K562 (cell line): Measurements from ENCODE around the gene PIBF1. TPM values are rescaled to one million over a fixed set of nuclear protein-coding genes. Genes with fewer than 3 reads are reported as not detected.

ENCODE experiments used
- ATAC-seq: fragments of 200-7000 bp; cut with Tn5 transposase; 3 replicates; pipeline ENCODE4 v1.9.1; 2020; ENCODE audit warnings: moderate library complexity
- BruUV-seq: library from RNA; stranded (reverse); fragments of 400-500 nt; replicated peaks from 2 replicates; lab custom pipeline; 2021; lab: Mats Ljungman, UMichigan
- CTCF ChIA-PET: fragments of 300-600 bp; formaldehyde crosslinking; extraction: SDS; loops from one replicate; lab custom pipeline; 2021; ENCODE audit warnings: low intra/inter-chr PET ratio; lab: Yijun Ruan, JAX
- POLR2A ChIA-PET: fragments of 300-600, 350-650 bp; sonication (Branson Sonifier 250); formaldehyde crosslinking; extraction: SDS; loops from one replicate; lab custom pipeline; 2021; ENCODE audit warnings: antibody characterized with exemption, inconsistent platforms; lab: Yijun Ruan, JAX
- DNase-seq, 4 experiments: peaks; one replicate each; pipeline versions ENCODE4 v3.0.0 to v3.0.0-alpha.2; 2011 to 2018; ENCODE audit warnings: low spot score in 3 of 4, mixed read lengths in 3 of 4; ENCODE audit errors: extremely low read depth in 1 of 4
- FAIRE-seq: peaks from 2 replicates; lab custom pipeline; 2011; peaks lifted over from hg19 to GRCh38; lab: Jason Lieb, UNC
- H2AFZ ChIP-seq: 2 replicates; pipeline ENCODE4 v1.6.0; 2011; ENCODE audit warnings: low read depth, low read length, control low read depth, inconsistent platforms
- H3K27ac ChIP-seq: fragments of 200-600 bp; 3 replicates; pipeline ENCODE4 v1.8.0; 2011; ENCODE audit warnings: low read depth, mild to moderate bottlenecking, control low read depth, inconsistent platforms, low read length, moderate library complexity, mixed read lengths; ENCODE audit errors: extremely low read depth
- H3K27me3 ChIP-seq, 2 experiments: fragments of 300-600 bp in 1 of 2; 2 replicates in 1 of 2; 3 replicates in 1 of 2; pipeline versions ENCODE4 v1.6.0 to v1.8.0; 2011; ENCODE audit warnings: inconsistent platforms in 2 of 2, low read length in 2 of 2, mild to moderate bottlenecking in 1 of 2, mixed read lengths in 1 of 2, moderate library complexity in 1 of 2; ENCODE audit not compliant: control insufficient read depth in 2 of 2, insufficient read depth in 2 of 2
- H3K36me3 ChIP-seq: fragments of 300-600 bp; 3 replicates; pipeline ENCODE4 v1.8.0; 2011; ENCODE audit warnings: mild to moderate bottlenecking, low read length, inconsistent platforms; ENCODE audit not compliant: control insufficient read depth, insufficient read depth
- H3K4me1 ChIP-seq, 2 experiments: fragments of 200-600 bp in 1 of 2; replicated peaks in 1 of 2; 2 replicates in 1 of 2; 3 replicates in 1 of 2; pipeline versions ENCODE4 v1.5.1 to v1.8.0; 2011; ENCODE audit warnings: inconsistent platforms in 2 of 2, low read length in 2 of 2, mild to moderate bottlenecking in 1 of 2, mixed read lengths in 1 of 2, moderate library complexity in 1 of 2; ENCODE audit not compliant: control insufficient read depth in 2 of 2, insufficient read depth in 2 of 2
- H3K4me2 ChIP-seq: 2 replicates; pipeline ENCODE4 v1.6.1; 2011; ENCODE audit warnings: low read length, control low read depth, inconsistent platforms, mixed read lengths; ENCODE audit not compliant: insufficient read depth
- H3K4me3 ChIP-seq: fragments of 200-600 bp; sonication (generic), shearing (Covaris generic); 2 replicates; pipeline ENCODE4 v1.5.1; 2016; ENCODE audit warnings: control low read depth, inconsistent platforms
- H3K79me2 ChIP-seq: fragments of 200-600 bp; 3 replicates; pipeline ENCODE4 v1.8.0; 2011; ENCODE audit warnings: low read length, inconsistent platforms; ENCODE audit not compliant: control insufficient read depth, insufficient read depth
- H3K9ac ChIP-seq, 2 experiments: 2 replicates each; pipeline versions ENCODE4 v1.6.0 to v1.6.1; 2011; ENCODE audit warnings: low read depth in 2 of 2, low read length in 2 of 2, control low read depth in 1 of 2, inconsistent platforms in 1 of 2, mild to moderate bottlenecking in 1 of 2, mixed read lengths in 1 of 2; ENCODE audit not compliant: insufficient read depth in 1 of 2
- H3K9me1 ChIP-seq: one replicate; pipeline ENCODE4 v1.6.0; 2011; ENCODE audit warnings: inconsistent platforms, mild to moderate bottlenecking, low read length, moderate library complexity; ENCODE audit not compliant: control insufficient read depth, insufficient read depth
- H3K9me3 ChIP-seq: replicated peaks from 2 replicates; pipeline ENCODE4 v1.5.1; 2011; ENCODE audit warnings: low read depth, low read length, inconsistent platforms; ENCODE audit not compliant: control insufficient read depth, insufficient read depth
- H4K20me1 ChIP-seq: replicated peaks from 2 replicates; pipeline ENCODE4 v1.6.1; 2011; ENCODE audit warnings: low read length, inconsistent platforms, mixed read lengths; ENCODE audit not compliant: control insufficient read depth, insufficient read depth
- BRD9 ChIP-seq: fragments of 450-650 bp; IDR thresholded peaks from 2 replicates; pipeline ENCODE4 v1.6.1; 2018; ENCODE audit warnings: low read depth; ENCODE audit not compliant: partially characterized antibody
- DPF2 ChIP-seq: fragments of 450-650 bp; IDR thresholded peaks from 2 replicates; pipeline ENCODE4 v1.6.1; 2016
- FOXA3 ChIP-seq, 2 experiments: fragments of 450-650 bp in 1 of 2; sonication (generic) in 1 of 2; formaldehyde crosslinking; IDR thresholded peaks in 1 of 2; conservative IDR thresholded peaks in 1 of 2; 2 replicates each; pipeline versions ENCODE4 v1.4.0 to v1.8.0; 2020 to 2022; ENCODE audit warnings: mild to moderate bottlenecking in 2 of 2, missing genetic modification reagents in 1 of 2
- KAT2B ChIP-seq: IDR thresholded peaks from one replicate; pipeline ENCODE4 v1.6.1; 2012; ENCODE audit warnings: low read depth, mild to moderate bottlenecking, control low read depth, inconsistent platforms, low read length, moderate library complexity
- MYBL2 ChIP-seq, 2 experiments: fragments of 450-650 bp in 1 of 2; sonication (generic) in 1 of 2; formaldehyde crosslinking in 1 of 2; IDR thresholded peaks; 2 replicates each; pipeline versions ENCODE4 v1.6.1 to v1.8.1; 2017 to 2022; ENCODE audit warnings: borderline replicate concordance in 1 of 2, inconsistent platforms in 1 of 2, low read depth in 1 of 2, mild to moderate bottlenecking in 1 of 2, missing genetic modification reagents in 1 of 2, moderate library complexity in 1 of 2
- POU5F1 ChIP-seq: fragments of 150-350 bp; IDR thresholded peaks from 2 replicates; pipeline ENCODE4 v1.6.1; 2014; ENCODE audit warnings: borderline replicate concordance, low read length, low read depth, mild to moderate bottlenecking; ENCODE audit not compliant: partially characterized antibody
- RBM17 ChIP-seq: fragments of 200-400 bp; formaldehyde crosslinking; IDR thresholded peaks from 2 replicates; pipeline ENCODE4 v1.6.1; 2017; ENCODE audit warnings: low read depth, mild to moderate bottlenecking, low read length, borderline replicate concordance
- TCF3 ChIP-seq: sonication (generic); formaldehyde crosslinking; IDR thresholded peaks from 2 replicates; pipeline ENCODE4 v1.4.0; 2020; ENCODE audit warnings: mild to moderate bottlenecking, missing genetic modification reagents
- ZNF384 ChIP-seq: IDR thresholded peaks from 2 replicates; pipeline ENCODE4 v1.6.1; 2012; ENCODE audit warnings: low read depth, low read length, improper control_type of control experiment
- ZNF586 ChIP-seq: fragments of 450-650 bp; formaldehyde crosslinking; conservative IDR thresholded peaks from 2 replicates; pipeline ENCODE4 v1.4.0; 2020; ENCODE audit warnings: mild to moderate bottlenecking, moderate library complexity
- WGBS: fragments of 100-300 bp; shearing (Covaris generic); methylation state at CpG from one replicate; pipeline ENCODE4 v1.1.6; 2016; ENCODE audit warnings: low coverage, mixed read lengths; ENCODE audit not compliant: insufficient coverage; ENCODE audit errors: missing lambda C conversion rate; 5-methylcytosine and 5-hydroxymethylcytosine counted together
- in situ Hi-C: fragments of 300-500 bp; cut with MboI; formaldehyde crosslinking; loops from 4 replicates; pipeline ENCODE4 v1.15.0; 2018; ENCODE audit warnings: inconsistent platforms, mixed read lengths
- intact Hi-C: fragments of 100-400 bp; cut with micrococcal nuclease; formaldehyde crosslinking; loops from 2 replicates; pipeline ENCODE4 v1.14.2; 2022
- polyA plus RNA-seq, 8 experiments: library from polyadenylated mRNA; depleted of rRNA in 4 of 8; stranded (reverse) in 5 of 8; unstranded in 3 of 8; fragments of >200 nt; fragmentation: Nextera tagmentation in 2 of 8; fragmentation: Illumina TruSeq in 1 of 8; extraction: Ambion mirVana in 2 of 8; extraction: Trizol in 1 of 8; gene quantifications; 2 replicates each; pipeline versions ENCODE4 v1.2.1 to v1.2.3, GENCODE V29; 2011 to 2014; ENCODE audit warnings: inconsistent platforms in 1 of 8, missing spikeins in 1 of 8
- total RNA-seq, 7 experiments: library from RNA; depleted of rRNA in 6 of 7; stranded (reverse); fragments of >200 nt in 6 of 7; fragmentation: Illumina TruSeq in 2 of 7; extraction: Trizol in 2 of 7; gene quantifications; 2 replicates each; pipeline versions ENCODE4 v1.2.1 to v1.2.3, GENCODE V29; 2011 to 2021; ENCODE audit warnings: low replicate concordance in 1 of 7

Gene PIBF1
- total and polyA plus RNA-seq, 9 of the 15 experiments (the other 6 are each of a cell fraction or from before 2014, with no cell fraction given), result 9.1 to 28.8 (median 14.7) TPM

- no peaks in the 10 kb centered on the region for H3K9me1 ChIP-seq
- no peak overlapping the region for H3K4me2 ChIP-seq
- H3K27me3 ChIP-seq, result peaks cover 0 to 6% of the 10 kb centered on the region in 2 experiments; a peak in 1 of 5 replicates
- no peak overlapping the region for H3K4me3 ChIP-seq
- DNase-seq, result no peak
- POLR2A ChIA-PET, result interaction anchor here (0.7 kb wide), 1 partner anchor 60 kb away, joined by 6 read pairs; no protein-coding TSS in a partner anchor
- H2AFZ ChIP-seq, result no peak overlapping the region
- no peaks in the 10 kb centered on the region for H3K9me3 ChIP-seq
- H3K27ac ChIP-seq, result no peak overlapping the region
- H3K36me3 ChIP-seq, result no peaks in the 10 kb centered on the region
- FAIRE-seq, result no peak
- intact Hi-C loops, result no loop called here
- TF ChIP-seq FOXA3 (CRISPR knock-in tag; conservative IDR thresholded peaks at IDR 0.05 in 1 of 2, IDR thresholded peaks at IDR 0.05 in 1 of 2), result no peak
- TF ChIP-seq ZNF384, result no peak
- TF ChIP-seq TCF3 (CRISPR knock-in tag), result no peak
- no peak for TF ChIP-seq KAT2B
- no peak for TF ChIP-seq POU5F1
- TF ChIP-seq RBM17, result no peak
- TF ChIP-seq ZNF586, result no peak
- no peak for TF ChIP-seq BRD9
- TF ChIP-seq DPF2, result no peak
- no peak for TF ChIP-seq MYBL2 (IDR thresholded peaks at IDR 0.05; ENCODE audit: low read depth)
- TF ChIP-seq MYBL2 (CRISPR knock-in tag; IDR thresholded peaks at IDR 0.05; ENCODE audit: borderline replicate concordance), result no peak
- TF ChIP-seq, all 486 proteins: peak for 0
- 5% methylated on average over 2 of the region's 2 CpGs for WGBS
- no TSS peak for BruUV-seq
- no peak for ATAC-seq
- Histone ChIP-seq H3K4me1 (no peaks in the 10 kb centered on the region), H3K79me2 (no peaks in the 10 kb centered on the region), H3K9ac (no peak overlapping the region), H4K20me1 (no peaks in the 10 kb centered on the region)
- CTCF ChIA-PET, result no interaction called here
- in situ Hi-C loops, result no loop called here
Observed at GRCh38 chr13:73034901-73035300, 253.0 kb downstream of the PIBF1 start.
